IMR-90 (cell line): ENCODE measurements around the gene CLP1. TPM values are rescaled to one million over a fixed set of nuclear protein-coding genes. Genes with fewer than 3 reads are reported as not detected.

Source experiments
- ATAC-seq: fragments of 200-7000 bp; cut with Tn5 transposase; 2 replicates; pipeline ENCODE4 v1.9.1; 2020; ENCODE audit warnings: low read depth, mild to moderate bottlenecking, moderate library complexity
- BruUV-seq: library from RNA; stranded (reverse); fragments of 400-500 nt; replicated peaks from 2 replicates; lab custom pipeline; 2021; lab: Mats Ljungman, UMichigan
- CTCF ChIA-PET: fragments of 300-600 bp; formaldehyde crosslinking; extraction: SDS; loops from one replicate; lab custom pipeline; 2021; ENCODE audit warnings: antibody characterized with exemption; lab: Yijun Ruan, JAX
- POLR2A ChIA-PET: fragments of 300-600 bp; sonication (Branson Sonifier 250); formaldehyde crosslinking; loops from one replicate; lab custom pipeline; 2022; ENCODE audit warnings: antibody characterized with exemption; ENCODE audit not compliant: unreplicated experiment; lab: Charles Lee
- DNase-seq: peaks from one replicate; pipeline ENCODE4 v3.0.0; 2013
- H2AFZ ChIP-seq: replicated peaks from 2 replicates; pipeline ENCODE3; 2013; ENCODE audit warnings: low read length, mild to moderate bottlenecking; ENCODE audit not compliant: poor library complexity
- H2AK5ac ChIP-seq: 2 replicates; pipeline ENCODE4 v1.6.1; 2013; ENCODE audit warnings: low read depth, low read length, inconsistent platforms
- H2AK9ac ChIP-seq: replicated peaks from 2 replicates; pipeline ENCODE3; 2013; ENCODE audit warnings: mild to moderate bottlenecking, low read depth, low read length, moderate library complexity; ENCODE audit not compliant: poor library complexity
- H2BK120ac ChIP-seq: 2 replicates; pipeline ENCODE4 v1.6.1; 2013; ENCODE audit warnings: low read depth, low read length, inconsistent platforms
- H2BK15ac ChIP-seq: 3 replicates; pipeline ENCODE4 v1.6.1; 2013; ENCODE audit warnings: low read depth, low read length, inconsistent platforms
- H2BK20ac ChIP-seq: 2 replicates; pipeline ENCODE4 v1.6.1; 2013; ENCODE audit warnings: low read depth, mild to moderate bottlenecking, inconsistent platforms, low read length, moderate library complexity
- H2BK5ac ChIP-seq: 2 replicates; pipeline ENCODE4 v1.6.1; 2013; ENCODE audit warnings: mild to moderate bottlenecking, low read depth, low read length, inconsistent platforms; ENCODE audit not compliant: poor library complexity, severe bottlenecking
- H3K14ac ChIP-seq: replicated peaks from 2 replicates; pipeline ENCODE4 v1.6.1; 2013; ENCODE audit warnings: low read depth, low read length, inconsistent platforms
- H3K18ac ChIP-seq: 2 replicates; pipeline ENCODE4 v1.6.1; 2013; ENCODE audit warnings: low read depth, low read length, control low read depth
- H3K23ac ChIP-seq: 2 replicates; pipeline ENCODE4 v1.6.1; 2013; ENCODE audit warnings: low read depth, low read length, inconsistent platforms
- H3K27ac ChIP-seq: 2 replicates; pipeline ENCODE4 v1.5.1; 2013; ENCODE audit warnings: mild to moderate bottlenecking, control low read depth, low read length; ENCODE audit not compliant: insufficient read depth
- H3K27me3 ChIP-seq: 2 replicates; pipeline ENCODE4 v1.6.1; 2013; ENCODE audit warnings: low read length; ENCODE audit not compliant: control insufficient read depth, insufficient read depth
- H3K36me3 ChIP-seq: 2 replicates; pipeline ENCODE4 v1.6.1; 2013; ENCODE audit warnings: low read length, mixed read lengths; ENCODE audit not compliant: control insufficient read depth, insufficient read depth
- H3K4ac ChIP-seq: 2 replicates; pipeline ENCODE4 v1.6.1; 2013; ENCODE audit warnings: low read depth, low read length, inconsistent platforms
- H3K4me1 ChIP-seq: 2 replicates; pipeline ENCODE4 v1.6.1; 2013; ENCODE audit warnings: low read length, mixed read lengths; ENCODE audit not compliant: control insufficient read depth, insufficient read depth
- H3K4me2 ChIP-seq: 2 replicates; pipeline ENCODE4 v1.6.1; 2013; ENCODE audit warnings: low read depth, mild to moderate bottlenecking, control low read depth, low read length, moderate library complexity
- H3K4me3 ChIP-seq: 2 replicates; pipeline ENCODE4 v1.5.1; 2013; ENCODE audit warnings: low read depth, mild to moderate bottlenecking, control low read depth, low read length, moderate library complexity; ENCODE audit not compliant: insufficient read depth
- H3K56ac ChIP-seq: 2 replicates; pipeline ENCODE4 v1.6.1; 2013; ENCODE audit warnings: low read length, inconsistent platforms; ENCODE audit not compliant: insufficient read depth; ENCODE audit errors: extremely low read depth
- H3K79me1 ChIP-seq, 2 experiments: 2 replicates each; pipeline ENCODE4 v1.6.1; 2013; ENCODE audit warnings: low read length in 2 of 2, inconsistent platforms in 1 of 2, low read depth in 1 of 2
- H3K9ac ChIP-seq: 2 replicates; pipeline ENCODE4 v1.6.1; 2013; ENCODE audit warnings: low read depth, low read length, control low read depth
- H3K9me1 ChIP-seq: 2 replicates; pipeline ENCODE4 v1.6.1; 2013; ENCODE audit warnings: low read length, inconsistent platforms; ENCODE audit not compliant: insufficient read depth
- H3K9me3 ChIP-seq: 2 replicates; pipeline ENCODE4 v1.6.1; 2013; ENCODE audit warnings: low read length; ENCODE audit not compliant: control insufficient read depth, insufficient read depth
- H4K20me1 ChIP-seq: 2 replicates; pipeline ENCODE4 v1.6.1; 2013; ENCODE audit warnings: low read length, inconsistent platforms; ENCODE audit not compliant: insufficient read depth
- H4K5ac ChIP-seq: 2 replicates; pipeline ENCODE4 v1.6.1; 2013; ENCODE audit warnings: mild to moderate bottlenecking, low read depth, low read length, control low read depth
- H4K8ac ChIP-seq, 2 experiments: 2 replicates each; pipeline ENCODE4 v1.6.1; 2013; ENCODE audit warnings: low read depth in 2 of 2, low read length in 2 of 2, control low read depth in 1 of 2, inconsistent platforms in 1 of 2
- H4K91ac ChIP-seq: 2 replicates; pipeline ENCODE4 v1.6.1; 2013; ENCODE audit warnings: low read depth, low read length, inconsistent platforms; ENCODE audit not compliant: insufficient read depth
- BHLHE40 ChIP-seq: fragments of 150-350 bp; IDR thresholded peaks from 2 replicates; pipeline ENCODE4 v1.6.1; 2016; ENCODE audit warnings: mild to moderate bottlenecking, low read depth, low read length
- CEBPB ChIP-seq: IDR thresholded peaks from 2 replicates; pipeline ENCODE4 v1.6.1; 2012; ENCODE audit warnings: low read depth, low read length, improper control_type of control experiment
- CHD1 ChIP-seq: IDR thresholded peaks from 2 replicates; pipeline ENCODE4 v1.6.1; 2012; ENCODE audit warnings: low read depth, low read length, improper control_type of control experiment
- FOS ChIP-seq: fragments of 150-350 bp; IDR thresholded peaks from 2 replicates; pipeline ENCODE4 v1.6.1; 2016; ENCODE audit warnings: low read depth, low read length
- MXI1 ChIP-seq: IDR thresholded peaks from 2 replicates; pipeline ENCODE4 v1.6.1; 2012; ENCODE audit warnings: low read depth, mild to moderate bottlenecking, low read length, moderate library complexity, borderline replicate concordance
- NFE2L2 ChIP-seq: fragments of 150-350 bp; IDR thresholded peaks from 2 replicates; pipeline ENCODE4 v1.6.1; 2016; ENCODE audit warnings: low read depth, mild to moderate bottlenecking, low read length
- RAD21 ChIP-seq: IDR thresholded peaks from 2 replicates; pipeline ENCODE4 v1.6.1; 2012; ENCODE audit warnings: low read length, improper control_type of control experiment
- RCOR1 ChIP-seq: IDR thresholded peaks from 2 replicates; pipeline ENCODE4 v1.6.1; 2012; ENCODE audit warnings: mild to moderate bottlenecking, low read length, improper control_type of control experiment; ENCODE audit not compliant: insufficient replicate concordance
- RFX5 ChIP-seq: IDR thresholded peaks from 2 replicates; pipeline ENCODE4 v1.8.0; 2012; ENCODE audit warnings: low read depth, mild to moderate bottlenecking, low read length, moderate library complexity
- SMC3 ChIP-seq: fragments of 150-350 bp; IDR thresholded peaks from 2 replicates; pipeline ENCODE4 v1.6.1; 2016; ENCODE audit warnings: low read depth, mild to moderate bottlenecking, antibody characterized with exemption, low read length, moderate library complexity
- WGBS, 2 experiments: methylation state at CpG; one replicate each; pipeline versions ENCODE4 v1.1.5 to v1.1.7; 2013; ENCODE audit warnings: missing lambda C conversion rate in 2 of 2; ENCODE audit not compliant: insufficient read length in 1 of 2; ENCODE audit errors: extremely low coverage in 2 of 2; 5-methylcytosine and 5-hydroxymethylcytosine counted together
- dilution Hi-C: fragments of 300-500 bp; cut with HindIII; formaldehyde crosslinking; loops from one replicate; pipeline ENCODE4 v1.14.3; 2018; ENCODE audit warnings: low sequenced_read_pairs; ENCODE audit not compliant: unreplicated experiment
- in situ Hi-C: fragments of 300-500 bp; cut with MboI; formaldehyde crosslinking; loops from 3 replicates; pipeline ENCODE4 v1.14.3; 2019; ENCODE audit warnings: low sequenced_read_pairs, inconsistent platforms, mixed read lengths
- intact Hi-C: fragments of 100-400 bp; cut with micrococcal nuclease; formaldehyde crosslinking; loops from 2 replicates; pipeline ENCODE4 v1.10.0; 2022
- polyA plus RNA-seq, 3 experiments: library from polyadenylated mRNA; depleted of rRNA; stranded (reverse); fragments of >200 nt; gene quantifications; 2 replicates each; pipeline ENCODE4 v1.2.3, GENCODE V29; 2012; ENCODE audit warnings: low replicate concordance in 1 of 3
- total RNA-seq: library from RNA; depleted of rRNA; stranded (reverse); fragments of >200 nt; gene quantifications from 2 replicates; pipeline ENCODE4 v1.2.3, GENCODE V29; 2012
- TF ChIP-seq, protein P1 (sequence below): fragments of 150-350 bp; IDR thresholded peaks from 2 replicates; pipeline ENCODE4 v1.6.1; 2017; ENCODE audit warnings: mild to moderate bottlenecking, antibody characterized with exemption, low read length, low read depth
- TF ChIP-seq, protein P2 (sequence below): fragments of 150-350 bp; IDR thresholded peaks from 2 replicates; pipeline ENCODE4 v1.6.1; 2016; ENCODE audit warnings: low read depth, mild to moderate bottlenecking, low read length, moderate library complexity, borderline replicate concordance

CLP1 gene
- total and polyA plus RNA-seq, 2 of the 4 experiments (the other 2 are of a cell fraction): 16.5 to 24.0 TPM

- in situ Hi-C loops (loop anchor here (10.0 kb wide), 2 partner anchors 151 to 191 kb away; no protein-coding TSS in a partner anchor), dilution Hi-C loops (no loop called here), intact Hi-C loops (loop anchor here (5.0 kb wide), 1 partner anchor 876 kb away; no protein-coding TSS in a partner anchor)
- Histone ChIP-seq H3K27me3 (no peaks in the 10 kb centered on the region), H4K20me1 (peaks cover 71% of the 10 kb centered on the region), H3K18ac (no peak overlapping the region), H3K23ac (peak overlapping the region; percentile 33; the same call in 1 of the 2 replicates), H2BK5ac (no peak overlapping the region), H2BK20ac (no peak overlapping the region), H3K27ac (no peak overlapping the region), H2AFZ (peak overlapping the region; percentile 46), H3K9me3 (no peaks in the 10 kb centered on the region), H3K4me3 (no peak overlapping the region), H3K36me3 (peaks cover 6% of the 10 kb centered on the region; the same call in 1 of the 2 replicates), H4K91ac (no peak overlapping the region), H4K5ac (no peak overlapping the region), H3K9ac (no peak overlapping the region), H2BK15ac (no peak overlapping the region), H2AK9ac (peak overlapping the region; percentile 19), H3K79me1 (peaks cover 14 to 54% of the 10 kb centered on the region in 2 experiments), H3K14ac (no peak overlapping the region), H3K4ac (no peak overlapping the region), H3K4me2 (no peak overlapping the region), H3K56ac (no peak overlapping the region), H2AK5ac (peak overlapping the region; percentile 44; the same call in 1 of the 2 replicates), H3K4me1 (peaks cover 28% of the 10 kb centered on the region), H2BK120ac (no peak overlapping the region), H4K8ac (no peak overlapping the region), H3K9me1 (peaks cover 13% of the 10 kb centered on the region; the same call in 1 of the 2 replicates)
- CTCF ChIA-PET: interaction anchor here (1.6 kb wide), 1 partner anchor 78 kb away, joined by 6 read pairs; the partner anchor contains the start of gene UBE2L6
- DNase-seq (no peak), ATAC-seq (no peak)
- TF ChIP-seq CHD1 (no peak), SMC3 (no peak), BHLHE40 (no peak), RFX5 (no peak), NFE2L2 (no peak), CEBPB (no peak), RAD21 (no peak), FOS (no peak), MXI1 (no peak), RCOR1 (no peak)
- TF ChIP-seq, protein P1, sequence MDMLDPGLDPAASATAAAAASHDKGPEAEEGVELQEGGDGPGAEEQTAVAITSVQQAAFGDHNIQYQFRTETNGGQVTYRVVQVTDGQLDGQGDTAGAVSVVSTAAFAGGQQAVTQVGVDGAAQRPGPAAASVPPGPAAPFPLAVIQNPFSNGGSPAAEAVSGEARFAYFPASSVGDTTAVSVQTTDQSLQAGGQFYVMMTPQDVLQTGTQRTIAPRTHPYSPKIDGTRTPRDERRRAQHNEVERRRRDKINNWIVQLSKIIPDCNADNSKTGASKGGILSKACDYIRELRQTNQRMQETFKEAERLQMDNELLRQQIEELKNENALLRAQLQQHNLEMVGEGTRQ: no peak
- TF ChIP-seq, protein P2, sequence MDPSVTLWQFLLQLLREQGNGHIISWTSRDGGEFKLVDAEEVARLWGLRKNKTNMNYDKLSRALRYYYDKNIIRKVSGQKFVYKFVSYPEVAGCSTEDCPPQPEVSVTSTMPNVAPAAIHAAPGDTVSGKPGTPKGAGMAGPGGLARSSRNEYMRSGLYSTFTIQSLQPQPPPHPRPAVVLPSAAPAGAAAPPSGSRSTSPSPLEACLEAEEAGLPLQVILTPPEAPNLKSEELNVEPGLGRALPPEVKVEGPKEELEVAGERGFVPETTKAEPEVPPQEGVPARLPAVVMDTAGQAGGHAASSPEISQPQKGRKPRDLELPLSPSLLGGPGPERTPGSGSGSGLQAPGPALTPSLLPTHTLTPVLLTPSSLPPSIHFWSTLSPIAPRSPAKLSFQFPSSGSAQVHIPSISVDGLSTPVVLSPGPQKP: no peak
- WGBS, 2 experiments: 54% methylated on average over 4 of the region's 10 CpGs; no CpG with 5 or more reads in 1 of the 2 experiments
- POLR2A ChIA-PET: interaction anchor here (0.5 kb wide), 1 partner anchor 63 kb away, joined by 7 read pairs; no protein-coding TSS in a partner anchor
- BruUV-seq: no TSS peak
Observed at GRCh38 chr11:57646194-57646798, 11.3 kb upstream of the CLP1 start.
